AG04450 (cell line): ENCODE results near the gene EXOC6. TPM values are rescaled to one million over a fixed set of nuclear protein-coding genes. Genes with fewer than 3 reads are reported as not detected.

Experiments
- CTCF ChIA-PET: fragments of 300-600, 350-600 bp; formaldehyde crosslinking; extraction: SDS; loops from one replicate; lab custom pipeline; 2022; ENCODE audit warnings: antibody characterized with exemption, inconsistent platforms; lab: Charles Lee
- POLR2A ChIA-PET: fragments of 350-600 bp; formaldehyde crosslinking; extraction: SDS; loops from one replicate; lab custom pipeline; 2021; ENCODE audit warnings: antibody characterized with exemption, inconsistent platforms; lab: Yijun Ruan, JAX
- DNase-seq: peaks from one replicate; pipeline ENCODE4 v3.0.0-alpha.2; 2011; ENCODE audit warnings: low read depth, low spot score
- H3K27ac ChIP-seq: one replicate; pipeline ENCODE4 v1.5.1; 2012; ENCODE audit warnings: low read depth, low read length, control low read depth
- H3K27me3 ChIP-seq: one replicate; pipeline ENCODE4 v1.6.0; 2012; ENCODE audit warnings: low read length; ENCODE audit not compliant: control insufficient read depth, insufficient read depth
- H3K4me3 ChIP-seq: 2 replicates; pipeline ENCODE4 v1.5.1; 2011; ENCODE audit warnings: mild to moderate bottlenecking, low read depth, low read length, control low read depth
- H3K9me3 ChIP-seq: 2 replicates; pipeline ENCODE4 v1.5.1; 2012; ENCODE audit warnings: low read length; ENCODE audit not compliant: control insufficient read depth, insufficient read depth
- polyA plus RNA-seq: library from polyadenylated mRNA; depleted of rRNA; stranded (reverse); fragments of >200 nt; gene quantifications from 2 replicates; pipeline ENCODE4 v1.2.3, GENCODE V29; 2011
- TF ChIP-seq, protein P1 (sequence below): IDR thresholded peaks from 2 replicates; pipeline ENCODE4 v1.5.1; 2011; ENCODE audit warnings: low read depth, low read length, control low read depth, inconsistent platforms

Gene EXOC6
- polyA plus RNA-seq, 1 experiment = 21.8 TPM

DNA sequence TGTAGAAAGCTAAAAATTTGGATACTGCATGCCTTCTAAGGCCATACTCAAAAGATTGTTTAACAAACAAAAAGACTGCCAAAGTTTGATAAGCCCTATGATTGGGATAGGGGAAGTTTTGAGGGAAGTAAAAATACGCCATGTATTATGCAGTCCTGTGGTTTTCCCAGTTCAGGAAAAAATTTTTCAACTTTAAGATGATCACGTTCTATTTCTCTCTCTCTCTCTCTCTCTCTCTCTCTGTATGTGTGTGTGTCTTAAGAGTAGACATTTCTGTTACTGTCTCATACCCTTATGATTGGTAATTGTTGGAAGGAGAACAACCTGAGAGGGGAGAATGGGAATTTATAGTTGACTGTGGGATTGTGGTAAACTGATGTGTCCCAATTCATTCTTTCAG is 143.2 kb downstream of the EXOC6 start:
- DNase-seq = no peak
- Histone ChIP-seq H3K9me3 (no peaks in the 10 kb centered on the region), H3K27ac (no peak overlapping the region), H3K4me3 (no peak overlapping the region), H3K27me3 (no peaks in the 10 kb centered on the region)
- POLR2A ChIA-PET = no interaction called here
- TF ChIP-seq, protein P1, sequence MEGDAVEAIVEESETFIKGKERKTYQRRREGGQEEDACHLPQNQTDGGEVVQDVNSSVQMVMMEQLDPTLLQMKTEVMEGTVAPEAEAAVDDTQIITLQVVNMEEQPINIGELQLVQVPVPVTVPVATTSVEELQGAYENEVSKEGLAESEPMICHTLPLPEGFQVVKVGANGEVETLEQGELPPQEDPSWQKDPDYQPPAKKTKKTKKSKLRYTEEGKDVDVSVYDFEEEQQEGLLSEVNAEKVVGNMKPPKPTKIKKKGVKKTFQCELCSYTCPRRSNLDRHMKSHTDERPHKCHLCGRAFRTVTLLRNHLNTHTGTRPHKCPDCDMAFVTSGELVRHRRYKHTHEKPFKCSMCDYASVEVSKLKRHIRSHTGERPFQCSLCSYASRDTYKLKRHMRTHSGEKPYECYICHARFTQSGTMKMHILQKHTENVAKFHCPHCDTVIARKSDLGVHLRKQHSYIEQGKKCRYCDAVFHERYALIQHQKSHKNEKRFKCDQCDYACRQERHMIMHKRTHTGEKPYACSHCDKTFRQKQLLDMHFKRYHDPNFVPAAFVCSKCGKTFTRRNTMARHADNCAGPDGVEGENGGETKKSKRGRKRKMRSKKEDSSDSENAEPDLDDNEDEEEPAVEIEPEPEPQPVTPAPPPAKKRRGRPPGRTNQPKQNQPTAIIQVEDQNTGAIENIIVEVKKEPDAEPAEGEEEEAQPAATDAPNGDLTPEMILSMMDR = no peak
- CTCF ChIA-PET = interaction anchor here (0.6 kb wide), 1 partner anchor 16 kb away, joined by 3 read pairs; no protein-coding TSS in a partner anchor

DNA sequence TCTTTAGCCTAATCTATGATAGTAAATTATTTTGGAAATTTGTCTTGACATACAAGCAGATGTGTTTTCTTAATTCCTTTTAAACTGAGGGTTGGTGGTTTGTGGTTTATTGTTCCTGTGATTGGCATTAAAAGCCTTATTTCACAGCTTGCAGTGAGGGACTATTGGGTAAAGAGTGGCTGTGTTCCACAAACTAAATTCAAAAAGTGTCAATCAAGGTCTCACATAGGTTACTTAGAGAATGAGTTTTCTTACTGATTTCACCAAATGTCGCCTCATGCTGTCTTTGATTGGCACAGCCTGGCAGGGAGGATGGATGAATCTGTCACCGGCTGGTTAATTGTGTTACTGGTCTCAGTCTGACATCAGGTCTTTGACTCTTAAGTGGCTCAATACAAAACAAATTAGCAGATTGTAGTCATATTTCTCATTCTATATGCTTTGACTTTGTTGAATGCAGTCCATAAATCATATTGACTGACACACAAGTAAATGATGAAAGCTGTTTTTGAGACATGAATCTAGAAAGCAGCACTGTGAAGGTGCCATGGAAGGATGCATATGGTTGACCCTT is 145.5 kb downstream of the EXOC6 start:
- TF ChIP-seq, protein P1 = no peak
- Histone ChIP-seq H3K9me3 (no peaks in the 10 kb centered on the region), H3K4me3 (no peak overlapping the region), H3K27ac (no peak overlapping the region), H3K27me3 (no peaks in the 10 kb centered on the region)
- DNase-seq = no peak
- CTCF ChIA-PET = interaction anchor here (1.2 to 5.1 kb wide), 2 partner anchors 12 to 86 kb away, joined by 3 to 33 read pairs; no protein-coding TSS in a partner anchor
- POLR2A ChIA-PET = no interaction called here

DNA sequence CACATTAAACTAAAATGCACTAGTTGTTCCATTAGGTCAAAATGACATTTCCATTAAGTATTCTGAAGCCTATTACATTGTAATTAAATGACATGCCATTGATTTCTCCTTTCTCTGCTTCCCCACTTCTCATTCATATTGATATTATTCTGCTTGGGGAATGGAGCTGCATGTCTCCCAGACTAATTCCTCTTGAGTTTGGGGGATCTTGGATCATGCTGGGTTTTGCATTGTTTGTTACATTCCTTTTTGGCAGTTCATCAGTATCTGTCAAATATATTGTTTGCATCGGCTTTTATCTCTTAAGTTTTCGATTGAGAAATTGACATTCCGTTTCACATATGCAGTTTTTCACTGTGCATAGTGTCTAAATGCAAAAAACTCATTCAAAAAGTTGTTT is 147.2 kb downstream of the EXOC6 start:
- POLR2A ChIA-PET = no interaction called here
- H3K4me3 ChIP-seq = no peak overlapping the region
- H3K9me3 ChIP-seq = no peaks in the 10 kb centered on the region
- TF ChIP-seq, protein P1 = no peak
- CTCF ChIA-PET = interaction anchor here (0.6 to 5.1 kb wide), 5 partner anchors 11 to 422 kb away, joined by 3 to 33 read pairs (median 4); partner anchors contain the start of gene IDE
- no peaks in the 10 kb centered on the region for H3K27me3 ChIP-seq
- no peak overlapping the region for H3K27ac ChIP-seq
- DNase-seq = no peak

DNA sequence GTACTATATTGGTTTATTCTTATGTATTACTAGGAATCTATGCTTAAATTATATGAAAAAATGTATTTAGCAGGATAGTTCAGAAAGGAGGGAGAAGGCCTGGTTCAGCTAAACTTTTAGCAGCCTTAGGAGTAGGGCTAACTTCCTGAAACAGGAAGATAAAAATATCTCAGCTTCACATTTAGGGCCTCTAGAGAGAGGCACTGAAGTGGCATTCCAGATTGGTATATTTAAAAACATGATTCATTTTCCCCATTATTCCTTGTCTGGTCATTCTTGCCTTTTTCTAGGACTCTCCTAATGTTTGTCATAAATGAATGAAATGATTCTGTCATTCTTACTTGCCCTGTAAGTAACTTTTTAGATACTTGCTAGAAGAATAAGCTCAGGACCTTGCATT is 149.3 kb downstream of the EXOC6 start:
- no peak for DNase-seq
- Histone ChIP-seq H3K27me3 (no peaks in the 10 kb centered on the region), H3K4me3 (no peak overlapping the region), H3K9me3 (no peaks in the 10 kb centered on the region), H3K27ac (no peak overlapping the region)
- TF ChIP-seq, protein P1 = no peak
- POLR2A ChIA-PET = no interaction called here
- CTCF ChIA-PET = interaction anchor here (1.1 to 5.1 kb wide), 6 partner anchors 9 to 514 kb away, joined by 3 to 33 read pairs (median 8); no protein-coding TSS in a partner anchor

DNA sequence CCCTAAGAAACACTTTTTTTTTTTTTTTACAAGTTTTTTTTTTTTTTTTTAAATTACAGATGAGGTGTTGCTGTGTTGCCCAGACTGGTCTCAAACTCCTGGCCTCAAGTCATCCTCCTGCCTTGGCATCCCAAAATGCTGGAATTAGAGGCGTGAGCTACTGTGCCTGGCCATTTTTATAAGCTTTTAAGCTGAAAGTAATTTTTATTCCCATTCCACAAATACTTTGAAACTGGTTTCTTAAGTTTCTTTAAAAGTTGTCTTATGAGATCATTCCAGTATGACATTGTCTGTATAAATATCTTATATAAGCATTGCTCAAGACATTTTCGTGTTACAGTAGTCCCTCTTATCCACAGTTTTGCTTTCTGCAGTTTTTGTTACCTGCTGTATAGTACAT is 150.9 kb downstream of the EXOC6 start:
- Histone ChIP-seq H3K27me3 (no peaks in the 10 kb centered on the region), H3K9me3 (no peaks in the 10 kb centered on the region), H3K27ac (no peak overlapping the region), H3K4me3 (no peak overlapping the region)
- DNase-seq = no peak
- ChIA-PET CTCF (interaction anchor here (0.7 to 5.1 kb wide), 8 partner anchors 7 to 755 kb away, joined by 3 to 33 read pairs (median 4); no protein-coding TSS in a partner anchor), POLR2A (interaction anchor here (0.7 kb wide), 1 partner anchor 28 kb away, joined by 4 read pairs; no protein-coding TSS in a partner anchor)
- TF ChIP-seq, protein P1 = no peak
